Thymus (tissue), 11 donors: ENCODE measurements around the gene ATP11A. TPM values are rescaled to one million over a fixed set of nuclear protein-coding genes. Genes with fewer than 3 reads are reported as not detected.
"Not testable (repeated sequence)": the region's sequence is repeated elsewhere in the genome, so short reads cannot be mapped to it uniquely, and the experiment has no call there.

Experiments used
- DNase-seq, 9 donors: peaks; one replicate each; pipeline ENCODE4 v3.0.0-alpha.2; 2013; ENCODE audit warnings: low spot score in 9 of 9, low read depth in 6 of 9, missing footprints in 1 of 9
- H3K27ac ChIP-seq, 2 donors: one replicate each; pipeline ENCODE4 v1.5.1; 2013; ENCODE audit warnings: control low read depth in 1 of 2, low read depth in 1 of 2, low read length in 1 of 2, mild to moderate bottlenecking in 1 of 2, moderate library complexity in 1 of 2
- H3K27me3 ChIP-seq, 2 donors: one replicate each; pipeline ENCODE4 v1.5.1; 2013; ENCODE audit warnings: low read length in 1 of 2; ENCODE audit not compliant: control insufficient read depth in 2 of 2, insufficient read depth in 1 of 2
- H3K36me3 ChIP-seq, 2 donors: one replicate each; pipeline ENCODE4 v1.5.1; 2013; ENCODE audit warnings: low read length in 1 of 2, mild to moderate bottlenecking in 1 of 2, moderate library complexity in 1 of 2; ENCODE audit not compliant: control insufficient read depth in 2 of 2, insufficient read depth in 2 of 2
- H3K4me1 ChIP-seq, 2 donors: one replicate each; pipeline ENCODE4 v1.5.1; 2013; ENCODE audit warnings: low read length in 2 of 2; ENCODE audit not compliant: control insufficient read depth in 2 of 2, insufficient read depth in 2 of 2
- H3K4me3 ChIP-seq, 2 donors: one replicate each; pipeline ENCODE4 v1.5.1; 2013; ENCODE audit warnings: low read length in 2 of 2, control low read depth in 1 of 2, mild to moderate bottlenecking in 1 of 2
- H3K9me3 ChIP-seq, 2 donors: one replicate each; pipeline ENCODE4 v1.5.1; 2013; ENCODE audit warnings: low read length in 1 of 2, mild to moderate bottlenecking in 1 of 2; ENCODE audit not compliant: control insufficient read depth in 2 of 2, insufficient read depth in 1 of 2
- WGBS: extraction: QIAGEN DNeasy Blood & Tissue Kit; methylation state at CpG from one replicate; pipeline ENCODE4 v1.1.7; 2013; 5-methylcytosine and 5-hydroxymethylcytosine counted together
- polyA plus RNA-seq: library from polyadenylated mRNA; stranded (reverse); fragments of 200-250 nt; gene quantifications from one replicate; pipeline ENCODE4 v1.2.3, GENCODE V29; 2013
- total RNA-seq: library from RNA; stranded (reverse); fragments of 120-200 nt; gene quantifications from one replicate; pipeline ENCODE4 v1.2.4, GENCODE V29; 2013
- donor health status: healthy.

ATP11A gene
- total and polyA plus RNA-seq, 2 donors: 7.1 to 7.2 TPM

DNA sequence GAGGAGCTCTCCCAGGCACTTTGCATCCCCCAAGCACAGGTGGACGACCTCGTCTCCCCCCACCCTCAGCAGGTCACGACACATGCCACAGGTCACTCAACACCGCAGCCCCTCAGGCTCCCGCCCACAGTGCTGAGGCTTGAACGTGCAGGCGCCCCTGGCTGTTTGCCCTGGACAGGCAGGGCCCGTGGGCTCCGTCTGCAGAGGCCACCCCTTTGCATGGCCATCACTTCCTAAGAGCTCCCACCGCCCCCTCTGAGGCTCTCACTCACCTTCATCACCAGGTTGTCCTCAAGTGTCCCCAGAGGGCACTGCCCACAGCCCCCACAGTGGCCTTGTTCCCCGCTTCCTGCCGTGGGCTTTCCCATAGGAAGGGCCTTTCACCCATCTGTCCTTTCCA lies 147.1 kb downstream of the ATP11A start:
- DNase-seq: no peak
- Histone ChIP-seq H3K9me3 (no peaks in the 10 kb centered on the region), H3K27ac (no peak overlapping the region), H3K36me3 (peaks cover 19 to 29% of the 10 kb centered on the region in 2 donors), H3K4me1 (peaks cover 0 to 12% of the 10 kb centered on the region in 2 donors), H3K27me3 (no peaks in the 10 kb centered on the region), H3K4me3 (no peak overlapping the region)
- 98% methylated on average over 12 of the region's 12 CpGs for WGBS

- no peak overlapping the region for H3K27ac ChIP-seq
- H3K27me3 ChIP-seq: no peaks in the 10 kb centered on the region
- WGBS: 89% methylated on average over 26 of the region's 26 CpGs
- H3K36me3 ChIP-seq: peaks cover 13 to 24% of the 10 kb centered on the region in 2 donors
- no peak overlapping the region for H3K4me3 ChIP-seq
- H3K9me3 ChIP-seq: no peaks in the 10 kb centered on the region
- no peak for DNase-seq
- peaks cover 0 to 15% of the 10 kb centered on the region in 2 donors for H3K4me1 ChIP-seq
Observed at GRCh38 chr13:112837371-112838037, 147.7 kb downstream of the ATP11A start.

- no peak overlapping the region for H3K27ac ChIP-seq
- H3K4me3 ChIP-seq: no peak overlapping the region
- H3K4me1 ChIP-seq: peaks cover 0 to 17% of the 10 kb centered on the region in 2 donors
- peaks cover 11 to 17% of the 10 kb centered on the region in 2 donors for H3K36me3 ChIP-seq
- WGBS: 94% methylated on average over 35 of the region's 35 CpGs
- no peaks in the 10 kb centered on the region for H3K27me3 ChIP-seq
- no peak for DNase-seq
- no peaks in the 10 kb centered on the region for H3K9me3 ChIP-seq
Observed at GRCh38 chr13:112838038-112838841, 148.4 kb downstream of the ATP11A start.

GRCh38 chr13:112838842-112839117 lies 148.9 kb downstream of the ATP11A start:
- Histone ChIP-seq H3K4me1 (peaks cover 0 to 17% of the 10 kb centered on the region in 2 donors), H3K4me3 (no peak overlapping the region), H3K9me3 (no peaks in the 10 kb centered on the region), H3K27me3 (no peaks in the 10 kb centered on the region), H3K27ac (no peak overlapping the region), H3K36me3 (peaks cover 13 to 15% of the 10 kb centered on the region in 2 donors)
- WGBS: 91% methylated on average over 7 of the region's 7 CpGs
- no peak for DNase-seq

DNA sequence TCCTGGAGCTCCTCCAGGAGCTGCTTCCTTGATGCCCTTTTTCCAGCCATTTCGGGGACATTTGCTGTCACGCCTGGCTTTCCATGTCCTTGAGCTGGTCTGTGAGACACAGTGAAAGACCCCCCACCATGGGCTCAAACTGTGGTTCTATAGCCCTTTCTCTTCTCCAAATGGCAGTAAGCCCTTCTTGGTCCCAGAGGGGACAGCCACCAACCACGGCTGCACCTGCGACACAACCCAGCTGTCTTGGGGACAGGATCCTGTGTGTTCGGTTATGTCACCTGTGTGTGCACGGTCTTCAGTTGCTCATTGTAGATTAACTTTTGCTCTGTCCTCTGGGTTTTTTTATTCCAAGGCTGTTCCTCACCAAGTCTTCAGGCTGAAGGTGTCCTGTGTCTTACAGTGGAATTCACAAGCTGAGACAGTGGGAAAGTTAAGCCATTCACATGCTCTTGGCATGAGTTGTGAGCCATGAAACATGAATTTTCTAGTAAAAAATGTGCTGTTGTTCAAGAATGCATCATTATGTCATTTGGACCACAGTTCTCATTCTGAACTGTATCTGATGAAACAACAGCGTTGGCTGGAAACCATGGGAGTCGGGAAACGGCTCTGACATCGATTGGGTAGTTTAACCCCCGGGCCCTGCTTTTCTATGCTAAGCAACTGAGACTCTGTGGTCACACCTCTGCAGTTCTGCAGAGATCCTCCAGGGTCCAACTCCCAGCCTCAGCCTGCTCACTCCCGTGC lies 149.7 kb downstream of the ATP11A start:
- no peaks in the 10 kb centered on the region for H3K9me3 ChIP-seq
- 86% methylated on average over 12 of the region's 12 CpGs for WGBS
- no peak overlapping the region for H3K4me3 ChIP-seq
- peak in 6 of 9 donors; percentile 9 to 60 (median 23) for DNase-seq
- H3K4me1 ChIP-seq: peaks cover 0 to 17% of the 10 kb centered on the region in 2 donors
- no peaks in the 10 kb centered on the region for H3K27me3 ChIP-seq
- H3K27ac ChIP-seq: no peak overlapping the region
- peaks cover 17% of the 10 kb centered on the region in 2 donors for H3K36me3 ChIP-seq

DNA sequence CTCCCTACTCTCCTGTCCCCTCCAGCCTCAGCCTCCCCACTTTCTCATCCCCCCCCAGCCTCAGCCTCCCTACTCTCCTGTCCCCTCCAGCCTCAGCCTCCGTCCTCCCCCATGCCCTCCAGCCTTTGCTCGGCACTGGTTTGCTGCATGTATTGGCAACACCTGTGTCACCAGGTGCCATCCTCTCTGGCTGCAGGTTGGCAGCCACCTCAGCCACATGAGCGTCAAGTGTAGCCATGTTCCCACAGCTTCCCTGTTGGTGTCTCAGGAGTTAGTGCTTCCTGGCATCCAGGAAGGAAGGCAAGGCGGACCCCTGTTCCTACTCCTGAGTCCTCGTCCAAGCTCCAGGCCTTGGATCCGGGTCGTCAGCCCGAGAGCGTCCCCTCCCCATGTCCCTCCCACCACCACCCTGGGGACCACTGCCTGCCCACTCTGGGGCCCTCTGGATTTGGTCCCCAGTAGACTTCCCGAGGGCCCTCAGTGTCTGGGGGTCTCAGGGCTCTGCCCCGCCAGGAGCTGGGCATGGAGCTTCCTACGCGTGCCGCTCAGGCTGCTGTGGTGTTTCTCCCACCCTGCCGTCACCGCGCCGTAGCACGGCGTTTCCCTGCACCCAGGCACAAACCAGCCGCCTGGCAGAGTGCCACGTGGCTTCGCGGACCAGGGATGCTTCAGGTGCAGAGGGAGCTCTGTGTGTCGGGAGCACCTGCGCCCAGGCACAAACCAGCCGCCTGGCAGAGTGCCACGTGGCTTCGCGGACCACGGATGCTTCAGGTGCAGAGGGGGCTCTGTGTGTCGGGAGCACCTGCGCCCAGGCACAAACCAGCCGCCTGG lies 150.8 kb downstream of the ATP11A start:
- no peak for DNase-seq
- H3K27me3 ChIP-seq: no peaks in the 10 kb centered on the region
- WGBS: 95% methylated on average over 34 of the region's 34 CpGs
- H3K36me3 ChIP-seq: peaks cover 8 to 17% of the 10 kb centered on the region in 2 donors
- no peak overlapping the region for H3K4me3 ChIP-seq
- no peaks in the 10 kb centered on the region for H3K9me3 ChIP-seq
- H3K27ac ChIP-seq: no peak overlapping the region
- peaks cover 0 to 17% of the 10 kb centered on the region in 2 donors for H3K4me1 ChIP-seq

DNA sequence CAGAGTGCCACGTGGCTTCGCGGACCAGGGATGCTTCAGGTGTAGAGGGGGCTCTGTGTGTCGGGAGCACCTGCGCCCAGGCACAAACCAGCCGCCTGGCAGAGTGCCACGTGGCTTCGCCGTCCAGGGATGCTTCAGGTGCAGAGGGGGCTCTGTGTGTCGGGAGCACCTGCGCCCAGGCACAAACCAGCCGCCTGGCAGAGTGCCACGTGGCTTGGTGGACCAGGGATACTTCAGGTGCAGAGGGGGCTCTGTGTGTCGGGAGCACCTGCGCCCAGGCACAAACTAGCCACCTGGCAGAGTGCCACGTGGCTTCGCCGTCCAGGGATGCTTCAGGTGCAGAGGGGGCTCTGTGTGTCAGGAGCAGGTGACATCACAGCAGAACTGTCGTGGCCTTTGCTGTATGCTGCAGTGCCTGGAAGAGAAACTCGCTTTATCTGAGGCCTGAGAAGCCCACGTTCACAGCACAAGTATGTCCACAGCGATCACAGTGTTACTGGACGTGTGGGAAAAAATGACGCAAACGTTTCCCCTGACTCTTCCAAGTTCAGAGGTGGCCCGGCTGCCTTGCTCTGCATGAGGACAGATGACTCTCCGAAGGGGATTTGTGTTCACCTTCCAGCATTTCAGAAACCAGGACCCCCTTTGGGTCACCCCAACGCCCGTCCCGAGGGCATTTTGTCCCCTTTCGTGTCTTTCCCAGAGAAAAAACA lies 151.6 kb downstream of the ATP11A start:
- 95% methylated on average over 31 of the region's 31 CpGs for WGBS
- DNase-seq, H3K27ac ChIP-seq, H3K27me3 ChIP-seq, H3K4me3 ChIP-seq, H3K9me3 ChIP-seq: not testable (repeated sequence)
- Histone ChIP-seq H3K36me3 (peaks cover 10 to 18% of the 10 kb centered on the region in 2 donors), H3K4me1 (peaks cover 0 to 17% of the 10 kb centered on the region in 2 donors)

GRCh38 chr13:112842343-112842856 lies 152.6 kb downstream of the ATP11A start:
- Histone ChIP-seq H3K4me3 (no peak overlapping the region), H3K27me3 (no peaks in the 10 kb centered on the region), H3K27ac (peak overlapping the region in 1 of 2 donors; percentile 18), H3K4me1 (peaks cover 0 to 17% of the 10 kb centered on the region in 2 donors), H3K36me3 (peaks cover 11 to 22% of the 10 kb centered on the region in 2 donors), H3K9me3 (no peaks in the 10 kb centered on the region)
- peak in 1 of 9 donors; percentile 15 for DNase-seq
- 92% methylated on average over 14 of the region's 14 CpGs for WGBS
